ENCODE results near the gene CTPS2.
A peak's percentile ranks its signal among the peaks of the same experiment; 100 is the strongest.
"Not testable (repeated sequence)": the region's sequence is repeated elsewhere in the genome, so short reads cannot be mapped to it uniquely, and the experiment has no call there.

Gene CTPS2

GRCh38 chrX:16712548-16713155 is at the start of gene CTPS2:
CTPS2 (minus strand) TSS chrX:16712669; CDS start chrX:16702902, 9,767 bp downstream.
- TF ChIP-seq CTCF (IDR thresholded peaks at IDR 0.05; ENCODE audit: insufficient read depth, low read length, poor library complexity, severe bottlenecking): no peak
- H3K4me3 ChIP-seq (replicated peaks; ENCODE audit: low read depth, low read length): peak within 1 kb of the TSS; percentile 74
- DNase-seq (ENCODE audit: extremely low read depth, insufficient read length): peak; percentile 79
- no peaks in the 10 kb centered on the region for H3K27me3 ChIP-seq (replicated peaks; ENCODE audit: control insufficient read depth, insufficient read depth, low read length)
- no peaks in the 10 kb centered on the region for H3K36me3 ChIP-seq (ENCODE audit: control insufficient read depth, insufficient read depth, low read length)

GRCh38 chrX:16761500-16761899 is 49.0 kb upstream of the CTPS2 start:
- not testable (repeated sequence) for DNase-seq (ENCODE audit: extremely low read depth, insufficient read length); H3K36me3 ChIP-seq (ENCODE audit: control insufficient read depth, insufficient read depth, low read length); H3K4me3 ChIP-seq (replicated peaks; ENCODE audit: low read depth, low read length); H3K27me3 ChIP-seq (replicated peaks; ENCODE audit: control insufficient read depth, insufficient read depth, low read length)

- peaks cover 4% of the 10 kb centered on the region for H3K36me3 ChIP-seq (ENCODE audit: control insufficient read depth, insufficient read depth, low read length)
- H3K27me3 ChIP-seq (replicated peaks; ENCODE audit: control insufficient read depth, insufficient read depth, low read length): no peaks in the 10 kb centered on the region
- H3K4me3 ChIP-seq (replicated peaks; ENCODE audit: low read depth, low read length): no peak overlapping the region
- TF ChIP-seq CTCF (IDR thresholded peaks at IDR 0.05; ENCODE audit: insufficient read depth, low read length, poor library complexity, severe bottlenecking): no peak
- no peak for DNase-seq (ENCODE audit: extremely low read depth, insufficient read length)
Measured at GRCh38 chrX:16756724-16757123, 44.3 kb upstream of the CTPS2 start.

- Histone ChIP-seq H3K27me3 (replicated peaks; ENCODE audit: control insufficient read depth, insufficient read depth, low read length) (no peaks in the 10 kb centered on the region), H3K36me3 (ENCODE audit: control insufficient read depth, insufficient read depth, low read length) (peaks cover 6% of the 10 kb centered on the region), H3K4me3 (replicated peaks; ENCODE audit: low read depth, low read length) (no peak overlapping the region)
- TF ChIP-seq CTCF (IDR thresholded peaks at IDR 0.05; ENCODE audit: insufficient read depth, low read length, poor library complexity, severe bottlenecking): no peak
- no peak for DNase-seq (ENCODE audit: extremely low read depth, insufficient read length)
Measured at GRCh38 chrX:16754019-16754418, 41.5 kb upstream of the CTPS2 start.

GRCh38 chrX:16750136-16750535 is 37.7 kb upstream of the CTPS2 start:
- no peak for TF ChIP-seq CTCF (IDR thresholded peaks at IDR 0.05; ENCODE audit: insufficient read depth, low read length, poor library complexity, severe bottlenecking)
- H3K27me3 ChIP-seq (replicated peaks; ENCODE audit: control insufficient read depth, insufficient read depth, low read length): no peaks in the 10 kb centered on the region

GRCh38 chrX:16748425-16748824 is 36.0 kb upstream of the CTPS2 start:
- no peaks in the 10 kb centered on the region for H3K27me3 ChIP-seq (replicated peaks; ENCODE audit: control insufficient read depth, insufficient read depth, low read length)
- no peak for TF ChIP-seq CTCF (IDR thresholded peaks at IDR 0.05; ENCODE audit: insufficient read depth, low read length, poor library complexity, severe bottlenecking)
- DNase-seq (ENCODE audit: extremely low read depth, insufficient read length): no peak
- no peak overlapping the region for H3K4me3 ChIP-seq (replicated peaks; ENCODE audit: low read depth, low read length)
- peaks cover 18% of the 10 kb centered on the region for H3K36me3 ChIP-seq (ENCODE audit: control insufficient read depth, insufficient read depth, low read length)

More at GRCh38 chrX:16750136-16750535, 37.7 kb upstream of the CTPS2 start:
- Histone ChIP-seq H3K36me3 (ENCODE audit: control insufficient read depth, insufficient read depth, low read length) (peaks cover 10% of the 10 kb centered on the region), H3K4me3 (replicated peaks; ENCODE audit: low read depth, low read length) (no peak overlapping the region)
- no peak for DNase-seq (ENCODE audit: extremely low read depth, insufficient read length)

Measured in GM06990 (cell line).